ENCODE results near the gene LCK. TPM values are rescaled to one million over a fixed set of nuclear protein-coding genes. Genes with fewer than 3 reads are reported as not detected.

LCK gene
- total RNA-seq (100 to 1,000 TPM; 288 to 297 TPM), polyA plus RNA-seq (937 TPM)

DNA sequence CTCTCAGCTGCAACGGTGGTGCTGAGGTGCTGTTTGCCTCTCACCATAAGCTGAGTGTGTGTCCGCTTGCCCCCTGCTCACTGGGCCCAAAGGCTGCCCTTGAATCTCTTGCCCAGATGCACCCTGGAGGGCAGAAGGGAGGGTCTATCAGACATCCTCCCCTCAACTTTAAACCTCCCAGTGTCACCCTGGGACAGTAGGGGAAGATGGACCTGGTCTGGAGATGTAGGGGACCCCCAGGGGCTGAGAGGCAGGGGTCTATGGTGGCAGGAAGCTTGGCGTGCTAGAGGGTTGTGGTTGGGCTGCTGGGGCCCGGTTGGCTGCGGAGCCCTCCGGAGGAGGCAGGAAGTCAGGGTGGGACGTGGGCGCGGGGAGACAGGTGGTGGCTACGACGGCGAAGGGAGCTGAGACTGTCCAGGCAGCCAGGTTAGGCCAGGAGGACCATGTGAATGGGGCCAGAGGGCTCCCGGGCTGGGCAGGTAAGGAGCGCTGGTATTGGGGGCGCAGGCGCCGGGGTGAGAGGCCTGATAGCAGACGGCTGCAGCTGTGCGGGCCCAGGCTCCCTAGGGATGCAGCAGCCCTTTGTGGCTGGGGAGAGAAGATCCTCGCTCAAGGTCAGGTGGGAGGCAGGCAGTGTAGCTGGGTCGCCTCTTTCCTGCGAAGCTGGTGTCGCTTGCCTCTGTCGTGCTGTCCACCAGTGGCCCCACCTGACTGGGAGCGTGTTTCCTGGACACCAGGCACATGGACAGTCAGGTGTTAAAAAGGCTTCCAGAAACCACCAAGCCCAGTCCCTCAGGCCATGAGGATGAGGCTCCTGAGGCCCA, at the start of gene LCK:
TSS of gene LCK (plus strand) at position 373 of the 824 bp plus-strand sequence. CDS start 23,065 bp downstream, outside the sequence.
- peak in 4 of 5 donors; percentile 50 to 76 (median 70) for DNase-seq
- no peaks in the 10 kb centered on the region for H3K27me3 ChIP-seq (ENCODE audit: insufficient read depth, low read length, poor library complexity, severe bottlenecking)
- peak within 1 kb of the TSS; percentile 85 for H3K27ac ChIP-seq (ENCODE audit: low read depth, low read length)
- peaks cover 53% of the 10 kb centered on the region for H3K4me1 ChIP-seq (ENCODE audit: insufficient read depth, low read length)
- POLR2A ChIA-PET: interaction anchor here (0.6 to 3.1 kb wide), 11 partner anchors 9 to 325 kb away, joined by 3 to 31 read pairs (median 5); partner anchors contain the start of genes HDAC1 and KPNA6
- Mint-ChIP-seq H3K36me3 (peaks cover 9 to 45% (median 12%) of the 10 kb centered on the region in 3 donors), H3K4me3 (peak within 1 kb of the TSS; percentile 92 to 100 (median 98)), H3K27me3 (peaks cover 0 to 4% of the 10 kb centered on the region in 2 donors), H3K9me3 (no peaks in the 10 kb centered on the region), H3K27ac (peak within 1 kb of the TSS; percentile 96 to 100 (median 99)), H3K4me1 (peaks cover 52 to 69% (median 53%) of the 10 kb centered on the region in 3 donors)
- H3K36me3 ChIP-seq (ENCODE audit: insufficient read depth, low read length): no peaks in the 10 kb centered on the region
- no peaks in the 10 kb centered on the region for H3K9me3 ChIP-seq (ENCODE audit: low read length)
- H3K4me3 ChIP-seq (ENCODE audit: low read length): peak within 1 kb of the TSS; percentile 91
- CTCF ChIA-PET: interaction anchor here (0.8 to 13.4 kb wide), 8 partner anchors 13 to 112 kb away, joined by 3 to 181 read pairs (median 14); partner anchors contain the start of gene HDAC1

- H3K36me3 Mint-ChIP-seq: peaks cover 0 to 8% (median 0%) of the 10 kb centered on the region in 3 donors
- H3K9me3 Mint-ChIP-seq: no peaks in the 10 kb centered on the region
- H3K27me3 Mint-ChIP-seq: peaks cover 0 to 2% of the 10 kb centered on the region in 2 donors
- H3K27ac ChIP-seq (ENCODE audit: low read depth, low read length): peak overlapping the region; percentile 76
- H3K9me3 ChIP-seq (ENCODE audit: low read length): no peaks in the 10 kb centered on the region
- H3K27me3 ChIP-seq (ENCODE audit: insufficient read depth, low read length, poor library complexity, severe bottlenecking): no peaks in the 10 kb centered on the region
- H3K4me3 ChIP-seq (ENCODE audit: low read length): peak overlapping the region; percentile 86
- ChIA-PET POLR2A (interaction anchor here (1.6 to 1.7 kb wide), 2 partner anchors 25 to 189 kb away, joined by 4 to 9 read pairs; partner anchors contain the start of gene BSDC1), CTCF (interaction anchor here (1.0 to 1.9 kb wide), 3 partner anchors 12 to 43 kb away, joined by 3 to 6 read pairs (median 3); no protein-coding TSS in a partner anchor)
- peak overlapping the region; percentile 86 to 96 (median 87) for H3K4me3 Mint-ChIP-seq
- no peak for DNase-seq
- peaks cover 33% of the 10 kb centered on the region for H3K4me1 ChIP-seq (ENCODE audit: insufficient read depth, low read length)
- H3K27ac Mint-ChIP-seq: peak overlapping the region; percentile 26 to 98 (median 91)
- H3K36me3 ChIP-seq (ENCODE audit: insufficient read depth, low read length): no peaks in the 10 kb centered on the region
- peaks cover 26 to 50% (median 37%) of the 10 kb centered on the region in 3 donors for H3K4me1 Mint-ChIP-seq
Observed at GRCh38 chr1:32204943-32205361, 46.1 kb upstream of the LCK start.

DNA sequence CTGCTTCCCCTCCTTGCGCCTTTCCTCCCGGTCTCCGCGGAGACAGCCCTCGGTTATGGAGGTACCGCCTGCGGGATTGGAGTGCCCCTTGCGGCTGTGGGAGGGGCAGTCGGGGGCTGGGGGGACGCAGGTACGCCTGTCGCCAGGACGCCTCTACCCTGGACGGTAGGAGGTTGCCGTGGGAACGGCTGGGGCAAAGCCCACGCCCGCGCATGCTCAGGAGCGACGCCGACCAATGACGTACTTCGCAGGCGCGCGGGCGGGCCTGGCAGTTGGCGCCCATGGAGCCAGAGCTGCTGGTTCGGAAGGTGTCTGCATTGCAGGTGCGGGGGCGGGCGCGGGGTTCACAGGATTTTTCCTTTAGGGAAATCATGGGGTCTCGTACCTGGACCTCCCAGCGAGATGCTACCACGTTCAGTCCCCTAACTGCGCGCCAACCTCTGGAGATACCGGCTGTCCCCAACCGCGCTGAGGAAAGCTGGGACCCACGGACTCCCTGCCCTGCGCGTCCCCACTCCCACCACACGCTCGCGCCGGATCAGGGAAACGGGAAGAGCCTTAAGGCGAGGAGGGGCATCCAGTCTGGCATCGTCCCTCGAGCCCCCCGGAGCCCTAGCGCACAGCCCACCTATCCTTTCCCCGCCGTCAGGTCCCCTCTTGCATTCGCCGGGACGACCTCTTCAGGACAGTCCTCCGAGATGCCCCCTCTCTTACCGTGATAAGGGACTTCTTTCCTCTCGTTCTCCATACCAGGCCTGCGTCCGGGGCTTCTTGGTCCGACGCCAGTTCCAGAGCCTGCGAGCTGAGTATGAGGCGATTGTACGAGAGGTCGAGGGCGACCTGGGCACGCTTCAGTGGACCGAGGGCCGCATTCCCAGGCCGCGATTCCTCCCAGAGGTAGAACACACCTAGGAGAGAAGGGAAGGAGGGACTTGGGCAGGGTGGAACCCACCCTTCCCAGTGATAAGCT, 45.4 kb upstream of the LCK start, which contains the start of gene IQCC:
TSS of gene IQCC (plus strand) at position 271 of the 970 bp plus-strand sequence. CDS start at position 282, 11 bp downstream.
- POLR2A ChIA-PET: interaction anchor here (0.5 to 1.7 kb wide), 6 partner anchors 9 to 189 kb away, joined by 3 to 9 read pairs (median 4); partner anchors contain the start of gene BSDC1
- no peaks in the 10 kb centered on the region for H3K9me3 Mint-ChIP-seq
- Histone ChIP-seq H3K36me3 (ENCODE audit: insufficient read depth, low read length) (no peaks in the 10 kb centered on the region), H3K27ac (ENCODE audit: low read depth, low read length) (peak within 1 kb of the TSS; percentile 76), H3K4me3 (ENCODE audit: low read length) (peak within 1 kb of the TSS; percentile 86), H3K27me3 (ENCODE audit: insufficient read depth, low read length, poor library complexity, severe bottlenecking) (no peaks in the 10 kb centered on the region), H3K9me3 (ENCODE audit: low read length) (no peaks in the 10 kb centered on the region), H3K4me1 (ENCODE audit: insufficient read depth, low read length) (peaks cover 29% of the 10 kb centered on the region)
- CTCF ChIA-PET: interaction anchor here (0.9 to 2.1 kb wide), 8 partner anchors 10 to 130 kb away, joined by 3 to 6 read pairs (median 3); partner anchors contain the start of gene MARCKSL1
- peaks cover 0 to 6% (median 0%) of the 10 kb centered on the region in 3 donors for H3K36me3 Mint-ChIP-seq
- H3K4me1 Mint-ChIP-seq: peaks cover 20 to 45% (median 31%) of the 10 kb centered on the region in 3 donors
- peak within 1 kb of the TSS; percentile 65 to 98 (median 91) for H3K27ac Mint-ChIP-seq
- peak; percentile 81 to 91 (median 84) for DNase-seq
- no peaks in the 10 kb centered on the region for H3K27me3 Mint-ChIP-seq
- H3K4me3 Mint-ChIP-seq: peak within 1 kb of the TSS; percentile 86 to 96 (median 87)

DNA sequence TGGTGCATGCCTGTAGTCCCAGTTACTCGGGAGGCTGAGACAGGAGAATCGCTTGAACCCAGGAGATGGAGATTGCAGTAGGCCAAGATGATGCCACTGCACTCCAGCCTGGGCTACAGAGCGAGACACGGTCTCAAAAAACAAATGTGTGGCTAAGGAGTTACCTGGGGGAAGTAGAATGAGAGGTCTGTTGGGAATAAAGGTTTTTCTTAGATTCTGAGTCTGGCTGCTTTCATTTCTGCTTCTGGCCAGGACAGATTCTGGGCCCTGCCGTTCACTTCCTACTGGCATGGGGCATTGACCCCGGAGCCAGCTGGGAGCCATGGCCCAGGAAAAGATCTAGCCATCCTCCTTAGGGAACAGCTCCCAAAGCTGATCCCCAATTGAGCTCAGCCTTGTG, 42.6 kb upstream of the LCK start:
- ChIA-PET POLR2A (interaction anchor here (0.6 kb wide), 1 partner anchor 136 kb away, joined by 3 read pairs; no protein-coding TSS in a partner anchor), CTCF (no interaction called here)
- DNase-seq: no peak
- Histone ChIP-seq H3K4me1 (ENCODE audit: insufficient read depth, low read length) (peaks cover 17% of the 10 kb centered on the region), H3K9me3 (ENCODE audit: low read length) (no peaks in the 10 kb centered on the region), H3K4me3 (ENCODE audit: low read length) (no peak overlapping the region), H3K27ac (ENCODE audit: low read depth, low read length) (no peak overlapping the region), H3K36me3 (ENCODE audit: insufficient read depth, low read length) (no peaks in the 10 kb centered on the region), H3K27me3 (ENCODE audit: insufficient read depth, low read length, poor library complexity, severe bottlenecking) (no peaks in the 10 kb centered on the region)
- Mint-ChIP-seq H3K27me3 (no peaks in the 10 kb centered on the region), H3K4me3 (no peak overlapping the region), H3K4me1 (peaks cover 5 to 27% (median 15%) of the 10 kb centered on the region in 3 donors), H3K36me3 (peaks cover 0 to 1% (median 0%) of the 10 kb centered on the region in 3 donors), H3K9me3 (no peaks in the 10 kb centered on the region), H3K27ac (peak overlapping the region in 2 of 8 donors; percentile 27 to 61)

- H3K27ac Mint-ChIP-seq: peak within 1 kb of the TSS in 4 of 8 donors; percentile 11 to 61 (median 24)
- Histone ChIP-seq H3K27me3 (ENCODE audit: insufficient read depth, low read length, poor library complexity, severe bottlenecking) (no peaks in the 10 kb centered on the region), H3K27ac (ENCODE audit: low read depth, low read length) (no peak within 1 kb of the TSS), H3K4me3 (ENCODE audit: low read length) (no peak within 1 kb of the TSS), H3K9me3 (ENCODE audit: low read length) (no peaks in the 10 kb centered on the region), H3K36me3 (ENCODE audit: insufficient read depth, low read length) (no peaks in the 10 kb centered on the region), H3K4me1 (ENCODE audit: insufficient read depth, low read length) (peaks cover 17% of the 10 kb centered on the region)
- ChIA-PET POLR2A (interaction anchor here (0.6 kb wide), 1 partner anchor 136 kb away, joined by 3 read pairs; no protein-coding TSS in a partner anchor), CTCF (interaction anchor here (1.2 kb wide), 1 partner anchor 39 kb away, joined by 3 read pairs; no protein-coding TSS in a partner anchor)
- H3K27me3 Mint-ChIP-seq: no peaks in the 10 kb centered on the region
- H3K36me3 Mint-ChIP-seq: no peaks in the 10 kb centered on the region
- no peak within 1 kb of the TSS for H3K4me3 Mint-ChIP-seq
- peaks cover 5 to 23% (median 13%) of the 10 kb centered on the region in 3 donors for H3K4me1 Mint-ChIP-seq
- no peaks in the 10 kb centered on the region for H3K9me3 Mint-ChIP-seq
- no peak for DNase-seq
Observed at GRCh38 chr1:32208891-32209328, 42.2 kb upstream of the LCK start, which contains the start of gene DCDC2B. Gene DCDC2B, plus strand, starts transcription at chr1:32209089. Its CDS starts 5 bp downstream, at chr1:32209094.

- DNase-seq: peak; percentile 32 to 66 (median 38)
- Mint-ChIP-seq H3K36me3 (peaks cover 0 to 46% (median 5%) of the 10 kb centered on the region in 3 donors), H3K27me3 (no peaks in the 10 kb centered on the region), H3K27ac (peak overlapping the region in 7 of 8 donors; percentile 12 to 72 (median 33)), H3K4me3 (peak overlapping the region in 1 of 7 donors; percentile 18), H3K9me3 (no peaks in the 10 kb centered on the region), H3K4me1 (peaks cover 6 to 20% (median 20%) of the 10 kb centered on the region in 3 donors)
- no peaks in the 10 kb centered on the region for H3K9me3 ChIP-seq (ENCODE audit: low read length)
- peaks cover 14% of the 10 kb centered on the region for H3K4me1 ChIP-seq (ENCODE audit: insufficient read depth, low read length)
- no peak overlapping the region for H3K27ac ChIP-seq (ENCODE audit: low read depth, low read length)
- no peaks in the 10 kb centered on the region for H3K36me3 ChIP-seq (ENCODE audit: insufficient read depth, low read length)
- ChIA-PET CTCF (interaction anchor here (0.6 to 6.6 kb wide), 38 partner anchors 9 to 209 kb away, joined by 3 to 40 read pairs (median 5); partner anchors contain the start of genes BSDC1, CCDC28B, FAM167B and FAM229A), POLR2A (interaction anchor here (0.5 to 1.4 kb wide), 5 partner anchors 10 to 131 kb away, joined by 3 to 5 read pairs (median 3); partner anchors contain the start of genes IQCC, LCK and MARCKSL1)
- no peak overlapping the region for H3K4me3 ChIP-seq (ENCODE audit: low read length)
- no peaks in the 10 kb centered on the region for H3K27me3 ChIP-seq (ENCODE audit: insufficient read depth, low read length, poor library complexity, severe bottlenecking)
Observed at GRCh38 chr1:32215629-32216480, 35.2 kb upstream of the LCK start.

Data from CD8-positive, alpha-beta memory T cell (primary cell).